ENCODE results near the gene GPS1.

GRCh38 chr17:82065193-82065637 is 13.5 kb downstream of the GPS1 start:
- TF ChIP-seq SIN3A (IDR thresholded peaks at IDR 0.05; ENCODE audit: borderline replicate concordance, insufficient read depth, low read length), result no peak
- no peak for TF ChIP-seq REST (IDR thresholded peaks at IDR 0.05; ENCODE audit: insufficient read depth in 1 of 2, low read depth in 2 of 2, low read length in 2 of 2)
- TF ChIP-seq TAF1 (IDR thresholded peaks at IDR 0.05; ENCODE audit: borderline replicate concordance, insufficient read depth, low read length), result no peak
- TF ChIP-seq POLR2AphosphoS5 (IDR thresholded peaks at IDR 0.05; ENCODE audit: low read depth, low read length), result no peak
